ENCODE measurements around the gene INHBB.

- TF ChIP-seq GATA3 (IDR thresholded peaks at IDR 0.05; ENCODE audit: low read depth, low read length) (no peak), GATA2 (IDR thresholded peaks at IDR 0.05; ENCODE audit: low read depth, low read length) (no peak)
Measured at GRCh38 chr2:120354935-120355779, 9.2 kb downstream of the INHBB start.

Data from SH-SY5Y (cell line).